Rectal smooth muscle tissue (tissue), 1 donor: Measurements from ENCODE around the gene UBE3D.
"Not testable (repeated sequence)": the region's sequence is repeated elsewhere in the genome, so short reads cannot be mapped to it uniquely, and the experiment has no call there.

ENCODE experiments used
- H3K27ac ChIP-seq: one replicate; pipeline ENCODE4 v1.7.0; 2013; ENCODE audit warnings: low read depth, low read length, inconsistent platforms
- H3K27me3 ChIP-seq: one replicate; pipeline ENCODE4 v1.7.0; 2013; ENCODE audit warnings: low read length; ENCODE audit not compliant: control insufficient read depth, insufficient read depth
- H3K36me3 ChIP-seq: one replicate; pipeline ENCODE4 v1.7.0; 2013; ENCODE audit warnings: low read length; ENCODE audit not compliant: control insufficient read depth, insufficient read depth
- H3K4me1 ChIP-seq: one replicate; pipeline ENCODE4 v1.7.0; 2013; ENCODE audit warnings: low read length; ENCODE audit not compliant: control insufficient read depth, insufficient read depth
- H3K4me3 ChIP-seq: one replicate; pipeline ENCODE4 v1.7.0; 2013; ENCODE audit warnings: low read length
- H3K9ac ChIP-seq: one replicate; pipeline ENCODE4 v1.7.0; 2013; ENCODE audit warnings: low read length

UBE3D gene

GRCh38 chr6:82963191-82963925 lies 102.3 kb downstream of the UBE3D start:
- no peak overlapping the region for H3K27ac ChIP-seq
- H3K4me3 ChIP-seq, result no peak overlapping the region
- H3K4me1 ChIP-seq, result peaks cover 2% of the 10 kb centered on the region
- no peaks in the 10 kb centered on the region for H3K27me3 ChIP-seq
- H3K36me3 ChIP-seq, result no peaks in the 10 kb centered on the region
- no peak overlapping the region for H3K9ac ChIP-seq

- Histone ChIP-seq H3K36me3 (peaks cover 2% of the 10 kb centered on the region), H3K27me3 (no peaks in the 10 kb centered on the region), H3K9ac (no peak overlapping the region), H3K27ac (no peak overlapping the region), H3K4me1 (peaks cover 5% of the 10 kb centered on the region), H3K4me3 (no peak overlapping the region)
Measured at GRCh38 chr6:82959385-82959941, 106.2 kb downstream of the UBE3D start.

- Histone ChIP-seq H3K27me3 (no peaks in the 10 kb centered on the region), H3K9ac (no peak overlapping the region), H3K36me3 (peaks cover 2% of the 10 kb centered on the region), H3K4me1 (peaks cover 5% of the 10 kb centered on the region), H3K27ac (no peak overlapping the region), H3K4me3 (no peak overlapping the region)
Measured at GRCh38 chr6:82958551-82958950, 107.1 kb downstream of the UBE3D start.

GRCh38 chr6:82957868-82958245 lies 107.8 kb downstream of the UBE3D start:
- H3K36me3 ChIP-seq, result peaks cover 2% of the 10 kb centered on the region
- H3K9ac ChIP-seq, result no peak overlapping the region
- H3K27ac ChIP-seq, result no peak overlapping the region
- no peaks in the 10 kb centered on the region for H3K27me3 ChIP-seq
- no peak overlapping the region for H3K4me3 ChIP-seq
- peaks cover 5% of the 10 kb centered on the region for H3K4me1 ChIP-seq

GRCh38 chr6:82957171-82957867 lies 108.3 kb downstream of the UBE3D start:
- no peak overlapping the region for H3K27ac ChIP-seq
- peaks cover 5% of the 10 kb centered on the region for H3K4me1 ChIP-seq
- H3K36me3 ChIP-seq, result peaks cover 2% of the 10 kb centered on the region
- H3K4me3 ChIP-seq, result no peak overlapping the region
- H3K27me3 ChIP-seq, result no peaks in the 10 kb centered on the region
- H3K9ac ChIP-seq, result no peak overlapping the region

GRCh38 chr6:82955841-82956240 lies 109.8 kb downstream of the UBE3D start:
- Histone ChIP-seq H3K27me3 (no peaks in the 10 kb centered on the region), H3K4me3 (no peak overlapping the region), H3K4me1 (peaks cover 5% of the 10 kb centered on the region), H3K36me3 (peaks cover 2% of the 10 kb centered on the region), H3K27ac (no peak overlapping the region), H3K9ac (no peak overlapping the region)

- Histone ChIP-seq H3K4me3 (no peak overlapping the region), H3K9ac (no peak overlapping the region), H3K27me3 (no peaks in the 10 kb centered on the region), H3K36me3 (peaks cover 2% of the 10 kb centered on the region), H3K4me1 (peaks cover 5% of the 10 kb centered on the region), H3K27ac (no peak overlapping the region)
Measured at GRCh38 chr6:82954937-82955577, 110.6 kb downstream of the UBE3D start.

GRCh38 chr6:82954356-82954755 lies 111.3 kb downstream of the UBE3D start:
- H3K4me1 ChIP-seq, result peaks cover 3% of the 10 kb centered on the region
- H3K9ac ChIP-seq, result no peak overlapping the region
- no peak overlapping the region for H3K27ac ChIP-seq
- H3K36me3 ChIP-seq, result peaks cover 2% of the 10 kb centered on the region
- no peaks in the 10 kb centered on the region for H3K27me3 ChIP-seq
- no peak overlapping the region for H3K4me3 ChIP-seq

- peaks cover 2% of the 10 kb centered on the region for H3K36me3 ChIP-seq
- H3K27me3 ChIP-seq, result no peaks in the 10 kb centered on the region
- no peak overlapping the region for H3K9ac ChIP-seq
- no peak overlapping the region for H3K4me3 ChIP-seq
- H3K4me1 ChIP-seq, result peaks cover 3% of the 10 kb centered on the region
- H3K27ac ChIP-seq, result no peak overlapping the region
Measured at GRCh38 chr6:82953871-82954270, 111.8 kb downstream of the UBE3D start.

GRCh38 chr6:82951935-82952334 lies 113.7 kb downstream of the UBE3D start:
- H3K9ac ChIP-seq, result no peak overlapping the region
- H3K4me1 ChIP-seq, result no peaks in the 10 kb centered on the region
- no peak overlapping the region for H3K4me3 ChIP-seq
- no peak overlapping the region for H3K27ac ChIP-seq
- no peaks in the 10 kb centered on the region for H3K27me3 ChIP-seq
- H3K36me3 ChIP-seq, result peaks cover 2% of the 10 kb centered on the region

- Histone ChIP-seq H3K36me3 (peaks cover 2% of the 10 kb centered on the region), H3K4me1 (no peaks in the 10 kb centered on the region), H3K27ac (no peak overlapping the region), H3K9ac (no peak overlapping the region), H3K27me3 (no peaks in the 10 kb centered on the region), H3K4me3 (no peak overlapping the region)
Measured at GRCh38 chr6:82951389-82951788, 114.3 kb downstream of the UBE3D start.

- not testable (repeated sequence) for H3K27me3 ChIP-seq, H3K27ac ChIP-seq, H3K36me3 ChIP-seq, H3K4me3 ChIP-seq, H3K9ac ChIP-seq, H3K4me1 ChIP-seq
Measured at GRCh38 chr6:82930915-82931314, 134.7 kb downstream of the UBE3D start.
